Prostate gland (tissue), 2 donors: ENCODE data around the gene ARHGAP24.

Experiments used
- POLR2AphosphoS5 ChIP-seq: sonication (generic); formaldehyde crosslinking; IDR thresholded peaks from one replicate; pipeline ENCODE4 v1.6.1; 2017; ENCODE audit warnings: antibody characterized with exemption
- TF ChIP-seq, protein P1 (sequence below), 4 experiments: fragments of 200-600 bp in 2 of 4; fragments of 450-650 bp in 2 of 4; sonication (generic) in 2 of 4; IDR thresholded peaks; 1 replicate in 3 of 4; 2 replicates in 1 of 4; pipeline ENCODE4 v1.5.1; 2016 to 2019; ENCODE audit warnings: antibody characterized with exemption in 4 of 4, mild to moderate bottlenecking in 2 of 4, moderate library complexity in 2 of 4

DNA sequence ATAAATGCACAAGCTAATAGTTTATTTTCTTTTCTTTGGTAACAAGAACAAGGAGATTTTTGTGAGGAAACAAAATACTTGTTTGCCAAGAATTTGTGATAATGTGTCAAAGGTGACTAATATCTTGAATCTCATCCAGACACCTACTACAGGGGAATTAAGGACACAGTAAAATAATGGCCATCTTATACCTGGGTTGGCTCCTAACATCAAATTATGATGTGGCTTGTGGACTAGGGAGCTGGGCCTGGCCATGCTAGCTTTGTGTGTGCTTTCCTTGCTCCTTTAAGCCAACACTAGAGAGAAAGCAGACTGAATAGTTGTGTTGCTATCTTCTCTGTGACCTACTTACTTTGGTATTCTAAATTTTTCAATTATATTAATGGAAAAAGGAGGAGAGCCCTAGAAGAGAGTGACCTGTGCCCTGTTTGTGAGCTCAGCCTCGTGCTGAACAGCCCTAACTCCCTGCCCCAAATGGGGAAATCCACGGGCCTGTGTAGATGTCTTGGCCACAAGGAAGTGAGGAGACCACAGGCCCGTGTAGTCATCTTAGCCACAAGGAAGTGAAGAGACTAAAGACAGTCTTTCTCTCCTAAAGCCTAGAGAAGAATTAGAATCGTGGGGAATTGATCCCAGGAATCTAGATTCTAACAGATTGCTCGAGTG, 23.3 kb downstream of the ARHGAP24 start:
- TF ChIP-seq, protein P1, sequence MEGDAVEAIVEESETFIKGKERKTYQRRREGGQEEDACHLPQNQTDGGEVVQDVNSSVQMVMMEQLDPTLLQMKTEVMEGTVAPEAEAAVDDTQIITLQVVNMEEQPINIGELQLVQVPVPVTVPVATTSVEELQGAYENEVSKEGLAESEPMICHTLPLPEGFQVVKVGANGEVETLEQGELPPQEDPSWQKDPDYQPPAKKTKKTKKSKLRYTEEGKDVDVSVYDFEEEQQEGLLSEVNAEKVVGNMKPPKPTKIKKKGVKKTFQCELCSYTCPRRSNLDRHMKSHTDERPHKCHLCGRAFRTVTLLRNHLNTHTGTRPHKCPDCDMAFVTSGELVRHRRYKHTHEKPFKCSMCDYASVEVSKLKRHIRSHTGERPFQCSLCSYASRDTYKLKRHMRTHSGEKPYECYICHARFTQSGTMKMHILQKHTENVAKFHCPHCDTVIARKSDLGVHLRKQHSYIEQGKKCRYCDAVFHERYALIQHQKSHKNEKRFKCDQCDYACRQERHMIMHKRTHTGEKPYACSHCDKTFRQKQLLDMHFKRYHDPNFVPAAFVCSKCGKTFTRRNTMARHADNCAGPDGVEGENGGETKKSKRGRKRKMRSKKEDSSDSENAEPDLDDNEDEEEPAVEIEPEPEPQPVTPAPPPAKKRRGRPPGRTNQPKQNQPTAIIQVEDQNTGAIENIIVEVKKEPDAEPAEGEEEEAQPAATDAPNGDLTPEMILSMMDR (IDR thresholded peaks at IDR 0.05), result no peak
- TF ChIP-seq POLR2AphosphoS5, result no peak
